ENCODE data around the gene ADD1. TPM values are rescaled to one million over a fixed set of nuclear protein-coding genes. Genes with fewer than 3 reads are reported as not detected.

Gene ADD1
- total and polyA plus RNA-seq, 2 of the 13 experiments (the other 11 are each of a cell fraction or from before 2014, with no cell fraction given), result 73.9 to 122 TPM

DNA sequence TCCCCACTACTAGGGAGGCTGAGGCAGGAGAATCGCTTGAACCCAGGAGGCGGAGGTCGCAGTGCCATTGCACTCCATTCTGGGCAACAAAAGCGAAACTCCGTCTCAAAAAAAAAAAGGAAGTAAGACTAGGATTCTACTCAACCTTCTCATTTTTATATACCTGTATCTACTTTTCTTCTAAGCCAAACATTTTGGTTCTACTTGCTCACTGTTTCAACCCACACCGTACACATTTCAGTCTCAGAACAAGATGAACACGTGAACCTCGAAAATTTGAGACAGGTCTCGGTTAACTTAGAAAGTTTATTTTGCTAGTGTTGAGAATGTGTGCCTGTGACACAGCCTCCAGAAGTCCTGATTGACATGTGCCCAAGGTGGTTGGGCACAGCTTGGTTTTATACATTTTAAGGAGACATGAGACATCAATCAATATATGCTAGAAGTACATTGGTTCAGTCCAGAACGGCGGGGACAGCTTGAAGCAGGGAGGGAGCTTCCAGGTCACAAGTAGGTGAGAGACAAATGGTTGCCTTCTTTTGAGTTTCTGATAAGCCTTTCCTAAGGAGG lies 3.7 kb downstream of the ADD1 start (continued):
- no peak for TF ChIP-seq ZNF20 (CRISPR knock-in tag; IDR thresholded peaks at IDR 0.05)
- TF ChIP-seq, protein P1, sequence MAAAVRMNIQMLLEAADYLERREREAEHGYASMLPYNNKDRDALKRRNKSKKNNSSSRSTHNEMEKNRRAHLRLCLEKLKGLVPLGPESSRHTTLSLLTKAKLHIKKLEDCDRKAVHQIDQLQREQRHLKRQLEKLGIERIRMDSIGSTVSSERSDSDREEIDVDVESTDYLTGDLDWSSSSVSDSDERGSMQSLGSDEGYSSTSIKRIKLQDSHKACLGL (CRISPR knock-in tag; IDR thresholded peaks at IDR 0.05), result no peak
- TF ChIP-seq NCOA2 (CRISPR knock-in tag; IDR thresholded peaks at IDR 0.05), result no peak

DNA sequence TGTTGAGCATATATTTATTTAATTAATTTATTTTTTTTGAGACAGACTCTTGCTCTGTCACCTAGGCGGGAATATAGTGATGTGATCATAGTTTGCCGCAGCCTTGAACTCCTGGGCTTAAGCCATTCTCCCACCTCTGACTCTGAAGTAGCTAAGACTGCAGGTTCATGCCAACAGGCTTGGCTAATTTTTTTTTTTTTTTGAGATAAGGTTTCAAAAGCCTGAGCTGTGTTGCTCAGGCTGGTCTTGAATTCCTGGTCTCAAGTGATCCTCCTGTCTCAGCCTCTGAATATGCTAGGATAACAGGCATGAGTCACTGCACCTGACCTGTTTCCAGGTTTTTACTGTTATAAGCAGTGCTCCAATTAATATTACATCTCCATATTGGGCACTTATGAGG lies 4.8 kb downstream of the ADD1 start:
- in situ Hi-C loops (cut with HindIII; ENCODE audit: extremely low pct_ligation_motif_present, low pct_unique_long_range_greater_than_20kb) (no loop called here), intact Hi-C loops (cut with micrococcal nuclease; ENCODE audit: unreplicated experiment) (no loop called here)
- peaks cover 86% of the 10 kb centered on the region for H3K79me2 ChIP-seq (ENCODE audit: insufficient read depth, low read length)
- no peak overlapping the region for H3K27ac ChIP-seq (ENCODE audit: extremely low read length, insufficient read depth, low read length)
- 0 out of 2 replicates have a peak overlapping the region, but pooled peaks have one; percentile 0 for H3K4me2 ChIP-seq (ENCODE audit: low read depth, low read length)
- H3K4me3 ChIP-seq (replicated peaks in 1 of 3; ENCODE audit: insufficient read depth in 1 of 3, low read depth in 2 of 3, low read length in 3 of 3), result no peak overlapping the region
- TF ChIP-seq ZSCAN21 (CRISPR knock-in tag; IDR thresholded peaks at IDR 0.05; ENCODE audit: borderline replicate concordance) (no peak), FOSL2 (CRISPR knock-in tag; IDR thresholded peaks at IDR 0.05) (0 out of 2 replicates have a peak, but pooled peaks have one; percentile 9), ZNF362 (CRISPR knock-in tag; IDR thresholded peaks at IDR 0.05; ENCODE audit: borderline replicate concordance) (peak; percentile 59; the same call in 1 of the 2 replicates)
- TF ChIP-seq, protein P1 (CRISPR knock-in tag; IDR thresholded peaks at IDR 0.05), result no peak
- POLR2A ChIA-PET, result no interaction called here
- WGBS (ENCODE audit: low lambda C conversion rate), result 85% methylated on average over 2 of the region's 2 CpGs
- H3K9ac ChIP-seq (ENCODE audit: insufficient read depth, low read depth, low read length), result no peak overlapping the region
- no peaks in the 10 kb centered on the region for H3K9me3 ChIP-seq (ENCODE audit: low read length)
- DNase-seq (ENCODE audit: low spot score) (peak; percentile 36), ATAC-seq (no peak), FAIRE-seq (no peak)
- BruUV-seq (replicated peaks), result no TSS peak
- peaks cover 0 to under 1% of the 10 kb centered on the region in 2 experiments; a peak in 1 of 5 replicates for H3K36me3 ChIP-seq (replicated peaks in 1 of 2; ENCODE audit: control insufficient read depth in 1 of 2, insufficient read depth in 2 of 2, low read length in 2 of 2)
- H3K27me3 ChIP-seq (ENCODE audit: control insufficient read depth in 1 of 2, insufficient read depth in 2 of 2, low read length in 2 of 2), result no peaks in the 10 kb centered on the region; a peak in 1 of 5 replicates
- CTCF ChIA-PET (ENCODE audit: low intra/inter-chr PET ratio, low total read pairs), result no interaction called here
- H4K20me1 ChIP-seq (ENCODE audit: insufficient read depth, low read length), result peaks cover 53% of the 10 kb centered on the region
- H2AFZ ChIP-seq (ENCODE audit: low read length), result no peak overlapping the region
- H3K4me1 ChIP-seq (ENCODE audit: insufficient read depth, low read length), result peaks cover 78% of the 10 kb centered on the region
